ENCODE results near the gene SPOCK3.
"Not testable (repeated sequence)": the region's sequence is repeated elsewhere in the genome, so short reads cannot be mapped to it uniquely, and the experiment has no call there.

The SPOCK3 gene

GRCh38 chr4:167031534-167032156 lies 202.6 kb downstream of the SPOCK3 start:
- DNase-seq: peak; percentile 3

- DNase-seq: no peak
Measured at GRCh38 chr4:167028976-167029375, 205.3 kb downstream of the SPOCK3 start.

- DNase-seq: no peak
Measured at GRCh38 chr4:167025670-167026069, 208.6 kb downstream of the SPOCK3 start.

GRCh38 chr4:167023364-167023925 lies 210.8 kb downstream of the SPOCK3 start:
- no peak for DNase-seq

- DNase-seq: peak; percentile 59
Measured at GRCh38 chr4:167021545-167022155, 212.6 kb downstream of the SPOCK3 start.

GRCh38 chr4:167020410-167020809 lies 213.9 kb downstream of the SPOCK3 start:
- DNase-seq: no peak

GRCh38 chr4:167014944-167015343 lies 219.3 kb downstream of the SPOCK3 start:
- DNase-seq: no peak

- DNase-seq: no peak
Measured at GRCh38 chr4:167003326-167003725, 231.0 kb downstream of the SPOCK3 start.

- DNase-seq: no peak
Measured at GRCh38 chr4:167000141-167000852, 234.0 kb downstream of the SPOCK3 start.

- DNase-seq: no peak
Measured at GRCh38 chr4:166996216-166996615, 238.1 kb downstream of the SPOCK3 start.

- no peak for DNase-seq
Measured at GRCh38 chr4:166994686-166995085, 239.6 kb downstream of the SPOCK3 start.

- DNase-seq: no peak
Measured at GRCh38 chr4:166991006-166991561, 243.2 kb downstream of the SPOCK3 start.

GRCh38 chr4:166989886-166990285 lies 244.4 kb downstream of the SPOCK3 start:
- DNase-seq: no peak

GRCh38 chr4:166987026-166987425 lies 247.3 kb downstream of the SPOCK3 start:
- no peak for DNase-seq

GRCh38 chr4:166981847-166982246 lies 252.4 kb downstream of the SPOCK3 start:
- DNase-seq: no peak

GRCh38 chr4:166980419-166980818 lies 253.9 kb downstream of the SPOCK3 start:
- DNase-seq: no peak

GRCh38 chr4:166977596-166977995 lies 256.7 kb downstream of the SPOCK3 start:
- no peak for DNase-seq

- peak; percentile 8 for DNase-seq
Measured at GRCh38 chr4:166972071-166972470, 262.2 kb downstream of the SPOCK3 start.

- DNase-seq: not testable (repeated sequence)
Measured at GRCh38 chr4:166968219-166968618, 266.1 kb downstream of the SPOCK3 start.

- no peak for DNase-seq
Measured at GRCh38 chr4:166965562-166965961, 268.7 kb downstream of the SPOCK3 start.

- no peak for DNase-seq
Measured at GRCh38 chr4:166957451-166957850, 276.8 kb downstream of the SPOCK3 start.

- DNase-seq: no peak
Measured at GRCh38 chr4:166956484-166956883, 277.8 kb downstream of the SPOCK3 start.

GRCh38 chr4:166941629-166942028 lies 292.7 kb downstream of the SPOCK3 start:
- DNase-seq: peak; percentile 67

- DNase-seq: no peak
Measured at GRCh38 chr4:166930464-166930863, 303.8 kb downstream of the SPOCK3 start.

Data from EL (cell line).